WTC11 (cell line): Measurements from ENCODE around the gene CEMIP. TPM values are rescaled to one million over a fixed set of nuclear protein-coding genes. Genes with fewer than 3 reads are reported as not detected.

Source experiments
- ATAC-seq: fragments of 200-7000 bp; cut with Tn5 transposase; 2 replicates; pipeline ENCODE4 v1.10.0; 2021; ENCODE audit warnings: mild to moderate bottlenecking, moderate library complexity
- CTCF ChIA-PET: fragments of 300-600 bp; sonication (Branson Sonifier 250); formaldehyde crosslinking; loops from one replicate; lab custom pipeline; 2021; ENCODE audit warnings: antibody characterized with exemption; lab: Charles Lee
- POLR2A ChIA-PET: fragments of 350-600 bp; sonication (Branson Sonifier 250); formaldehyde crosslinking; loops from one replicate; lab custom pipeline; 2021; ENCODE audit warnings: antibody characterized with exemption; lab: Charles Lee
- DNase-seq: peaks from one replicate; pipeline ENCODE4 v3.0.0; 2021; ENCODE audit warnings: low spot score
- H3K27ac Mint-ChIP-seq: 2 replicates; pipeline ENCODE4 v1.8.0; 2021; ENCODE audit warnings: mixed read lengths
- H3K27me3 Mint-ChIP-seq: 2 replicates; pipeline ENCODE4 v1.8.0; 2021; ENCODE audit warnings: low read depth, mild to moderate bottlenecking, moderate library complexity, mixed read lengths
- H3K36me3 Mint-ChIP-seq: 2 replicates; pipeline ENCODE4 v1.8.0; 2021; ENCODE audit warnings: mixed read lengths
- H3K4me1 Mint-ChIP-seq: 2 replicates; pipeline ENCODE4 v1.8.0; 2022; ENCODE audit warnings: mixed read lengths
- H3K4me3 Mint-ChIP-seq: 2 replicates; pipeline ENCODE4 v1.8.0; 2021; ENCODE audit warnings: mild to moderate bottlenecking, moderate library complexity, mixed read lengths
- H3K9me3 Mint-ChIP-seq: 2 replicates; pipeline ENCODE4 v1.8.0; 2021; ENCODE audit warnings: mixed read lengths
- CREM ChIP-seq: sonication (generic); formaldehyde crosslinking; IDR thresholded peaks from 2 replicates; pipeline ENCODE4 v1.8.1; 2022; ENCODE audit warnings: mild to moderate bottlenecking, missing genetic modification reagents, moderate library complexity
- ESRRA ChIP-seq: sonication (generic); formaldehyde crosslinking; IDR thresholded peaks from 2 replicates; pipeline ENCODE4 v1.8.1; 2022; ENCODE audit warnings: mild to moderate bottlenecking, missing genetic modification reagents, borderline replicate concordance
- HMGA2 ChIP-seq: fragments of 250-450 bp; sonication (Bioruptor Pico); IDR thresholded peaks from 2 replicates; pipeline ENCODE4 v1.4.0; 2021; ENCODE audit warnings: mild to moderate bottlenecking, moderate library complexity
- JUN ChIP-seq: sonication (generic); formaldehyde crosslinking; IDR thresholded peaks from 2 replicates; pipeline ENCODE4 v1.8.0; 2023; ENCODE audit warnings: mild to moderate bottlenecking, missing genetic modification reagents
- NFATC4 ChIP-seq: fragments of 250-450 bp; sonication (Bioruptor Pico); IDR thresholded peaks from 2 replicates; pipeline ENCODE4 v1.9.0; 2021; ENCODE audit warnings: mild to moderate bottlenecking
- NFYB ChIP-seq: sonication (generic); formaldehyde crosslinking; conservative IDR thresholded peaks from 2 replicates; pipeline ENCODE4 v1.8.0; 2022; ENCODE audit warnings: low read depth, missing genetic modification reagents
- NR3C1 ChIP-seq: sonication (generic); formaldehyde crosslinking; conservative IDR thresholded peaks from 2 replicates; pipeline ENCODE4 v1.8.1; 2023; ENCODE audit warnings: low read depth, mild to moderate bottlenecking, missing genetic modification reagents
- SOX15 ChIP-seq: fragments of 250-450 bp; sonication (Bioruptor Pico); IDR thresholded peaks from 2 replicates; pipeline ENCODE4 v1.9.0; 2021; ENCODE audit warnings: mild to moderate bottlenecking
- SP1 ChIP-seq: sonication (generic); formaldehyde crosslinking; conservative IDR thresholded peaks from 2 replicates; pipeline ENCODE4 v1.8.1; 2022; ENCODE audit warnings: missing genetic modification reagents
- TEAD1 ChIP-seq: sonication (generic); formaldehyde crosslinking; IDR thresholded peaks from 2 replicates; pipeline ENCODE4 v1.8.0; 2022; ENCODE audit warnings: mild to moderate bottlenecking, missing genetic modification reagents
- ZBTB21 ChIP-seq: sonication (generic); formaldehyde crosslinking; IDR thresholded peaks from 2 replicates; pipeline ENCODE4 v1.8.1; 2023; ENCODE audit warnings: mild to moderate bottlenecking, missing genetic modification reagents, borderline replicate concordance
- ZNF671 ChIP-seq: fragments of 250-450 bp; sonication (Bioruptor Pico); IDR thresholded peaks from 2 replicates; pipeline ENCODE4 v1.8.0; 2021; ENCODE audit warnings: mild to moderate bottlenecking
- total RNA-seq: library from RNA; stranded (reverse); gene quantifications from 3 replicates; pipeline ENCODE4 v1.2.3, GENCODE V29; 2021
- TF ChIP-seq, protein P1 (sequence below): sonication (generic); formaldehyde crosslinking; IDR thresholded peaks from 2 replicates; pipeline ENCODE4 v1.8.1; 2023; ENCODE audit warnings: mild to moderate bottlenecking, missing genetic modification reagents, borderline replicate concordance
- TF ChIP-seq, protein P2 (sequence below): sonication (generic); formaldehyde crosslinking; IDR thresholded peaks from 2 replicates; pipeline ENCODE4 v1.8.1; 2023; ENCODE audit warnings: mild to moderate bottlenecking, missing genetic modification reagents, moderate library complexity
- TF ChIP-seq, protein P3 (sequence below): fragments of 200-600 bp; IDR thresholded peaks from 2 replicates; pipeline ENCODE4 v1.8.0; 2022; ENCODE audit warnings: antibody characterized with exemption
- TF ChIP-seq, protein P4 (sequence below): sonication (generic); formaldehyde crosslinking; IDR thresholded peaks from 2 replicates; pipeline ENCODE4 v1.8.0; 2022; ENCODE audit warnings: missing genetic modification reagents
- TF ChIP-seq, protein P5 (sequence below): sonication (generic); formaldehyde crosslinking; IDR thresholded peaks from 2 replicates; pipeline ENCODE4 v1.8.0; 2022; ENCODE audit warnings: mild to moderate bottlenecking, missing genetic modification reagents
- TF ChIP-seq, protein P6 (sequence below): sonication (generic); formaldehyde crosslinking; conservative IDR thresholded peaks from 2 replicates; pipeline ENCODE4 v1.8.1; 2022; ENCODE audit warnings: mild to moderate bottlenecking, missing genetic modification reagents

Gene CEMIP
- total RNA-seq, 1 experiment from 2014 or later = 0.87 TPM

DNA sequence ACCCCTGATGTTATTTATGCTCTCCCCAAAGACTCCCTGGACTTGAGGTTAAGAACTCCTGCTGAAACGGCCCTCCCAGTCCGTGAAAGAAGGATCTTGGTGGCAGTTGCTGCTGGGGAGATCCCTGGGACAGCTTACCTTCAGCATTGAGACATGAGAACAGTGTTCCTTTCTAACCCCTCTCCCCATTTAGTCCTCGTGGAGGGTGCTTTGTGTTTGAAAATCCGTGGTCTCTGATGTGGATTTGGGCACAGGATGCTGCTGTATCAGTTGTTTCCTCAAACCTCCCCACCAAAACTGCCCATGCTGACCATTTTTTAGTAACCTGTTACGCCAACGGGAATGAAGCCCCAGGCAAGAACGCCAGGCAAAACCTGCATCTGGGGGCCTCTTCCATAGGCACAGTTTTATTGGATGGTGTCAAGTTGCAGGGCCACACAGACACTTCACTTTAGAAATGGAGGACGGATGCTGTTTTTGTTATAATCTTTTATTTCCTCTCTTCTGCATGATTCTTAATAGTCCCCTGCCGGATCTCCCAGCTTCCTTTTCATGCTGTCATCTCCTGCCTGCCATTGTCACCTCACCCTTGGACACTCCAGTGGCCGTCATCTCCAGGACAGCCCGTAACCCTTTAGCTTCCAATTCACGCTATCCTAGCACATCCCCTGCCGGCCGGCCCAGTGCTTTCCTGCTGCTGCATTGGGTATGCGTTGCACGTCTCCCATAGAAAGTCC is 31.7 kb upstream of the CEMIP start (continued):
- TF ChIP-seq, protein P1, sequence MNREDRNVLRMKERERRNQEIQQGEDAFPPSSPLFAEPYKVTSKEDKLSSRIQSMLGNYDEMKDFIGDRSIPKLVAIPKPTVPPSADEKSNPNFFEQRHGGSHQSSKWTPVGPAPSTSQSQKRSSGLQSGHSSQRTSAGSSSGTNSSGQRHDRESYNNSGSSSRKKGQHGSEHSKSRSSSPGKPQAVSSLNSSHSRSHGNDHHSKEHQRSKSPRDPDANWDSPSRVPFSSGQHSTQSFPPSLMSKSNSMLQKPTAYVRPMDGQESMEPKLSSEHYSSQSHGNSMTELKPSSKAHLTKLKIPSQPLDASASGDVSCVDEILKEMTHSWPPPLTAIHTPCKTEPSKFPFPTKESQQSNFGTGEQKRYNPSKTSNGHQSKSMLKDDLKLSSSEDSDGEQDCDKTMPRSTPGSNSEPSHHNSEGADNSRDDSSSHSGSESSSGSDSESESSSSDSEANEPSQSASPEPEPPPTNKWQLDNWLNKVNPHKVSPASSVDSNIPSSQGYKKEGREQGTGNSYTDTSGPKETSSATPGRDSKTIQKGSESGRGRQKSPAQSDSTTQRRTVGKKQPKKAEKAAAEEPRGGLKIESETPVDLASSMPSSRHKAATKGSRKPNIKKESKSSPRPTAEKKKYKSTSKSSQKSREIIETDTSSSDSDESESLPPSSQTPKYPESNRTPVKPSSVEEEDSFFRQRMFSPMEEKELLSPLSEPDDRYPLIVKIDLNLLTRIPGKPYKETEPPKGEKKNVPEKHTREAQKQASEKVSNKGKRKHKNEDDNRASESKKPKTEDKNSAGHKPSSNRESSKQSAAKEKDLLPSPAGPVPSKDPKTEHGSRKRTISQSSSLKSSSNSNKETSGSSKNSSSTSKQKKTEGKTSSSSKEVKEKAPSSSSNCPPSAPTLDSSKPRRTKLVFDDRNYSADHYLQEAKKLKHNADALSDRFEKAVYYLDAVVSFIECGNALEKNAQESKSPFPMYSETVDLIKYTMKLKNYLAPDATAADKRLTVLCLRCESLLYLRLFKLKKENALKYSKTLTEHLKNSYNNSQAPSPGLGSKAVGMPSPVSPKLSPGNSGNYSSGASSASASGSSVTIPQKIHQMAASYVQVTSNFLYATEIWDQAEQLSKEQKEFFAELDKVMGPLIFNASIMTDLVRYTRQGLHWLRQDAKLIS (CRISPR knock-in tag) = no peak
- TF ChIP-seq SOX15 (CRISPR knock-in tag) (no peak), NR3C1 (no peak), JUN (no peak), NFYB (CRISPR knock-in tag) (no peak), TEAD1 (no peak)

DNA sequence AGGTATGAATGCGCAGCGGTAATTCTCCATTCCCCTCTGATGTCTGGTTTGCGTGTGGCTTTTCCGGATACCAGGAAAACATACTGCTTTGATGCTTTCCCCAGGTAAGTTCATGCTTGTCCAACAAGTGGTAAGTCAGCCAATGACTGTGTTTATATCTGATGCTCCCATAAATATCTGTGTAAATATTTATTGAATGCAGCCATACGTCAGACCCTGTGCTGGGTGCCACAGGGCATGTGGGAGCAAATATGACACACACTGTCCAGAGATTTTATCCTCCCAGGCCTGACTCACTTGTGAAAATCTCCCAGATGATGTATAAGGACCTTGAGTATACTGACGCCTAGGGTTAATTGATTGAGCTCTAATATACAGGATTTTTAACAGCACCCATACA is 29.6 kb upstream of the CEMIP start:
- DNase-seq (no peak), ATAC-seq (no peak)
- Mint-ChIP-seq H3K36me3 (peaks cover 13% of the 10 kb centered on the region), H3K27me3 (no peaks in the 10 kb centered on the region), H3K4me1 (peaks cover 28% of the 10 kb centered on the region), H3K27ac (no peak overlapping the region), H3K4me3 (no peak overlapping the region), H3K9me3 (peaks cover 9% of the 10 kb centered on the region)
- ChIA-PET POLR2A (no interaction called here), CTCF (no interaction called here)
- no peak for TF ChIP-seq ZBTB21
- TF ChIP-seq, protein P2, sequence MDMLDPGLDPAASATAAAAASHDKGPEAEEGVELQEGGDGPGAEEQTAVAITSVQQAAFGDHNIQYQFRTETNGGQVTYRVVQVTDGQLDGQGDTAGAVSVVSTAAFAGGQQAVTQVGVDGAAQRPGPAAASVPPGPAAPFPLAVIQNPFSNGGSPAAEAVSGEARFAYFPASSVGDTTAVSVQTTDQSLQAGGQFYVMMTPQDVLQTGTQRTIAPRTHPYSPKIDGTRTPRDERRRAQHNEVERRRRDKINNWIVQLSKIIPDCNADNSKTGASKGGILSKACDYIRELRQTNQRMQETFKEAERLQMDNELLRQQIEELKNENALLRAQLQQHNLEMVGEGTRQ = no peak
- TF ChIP-seq TEAD1 = no peak
- TF ChIP-seq, protein P3, sequence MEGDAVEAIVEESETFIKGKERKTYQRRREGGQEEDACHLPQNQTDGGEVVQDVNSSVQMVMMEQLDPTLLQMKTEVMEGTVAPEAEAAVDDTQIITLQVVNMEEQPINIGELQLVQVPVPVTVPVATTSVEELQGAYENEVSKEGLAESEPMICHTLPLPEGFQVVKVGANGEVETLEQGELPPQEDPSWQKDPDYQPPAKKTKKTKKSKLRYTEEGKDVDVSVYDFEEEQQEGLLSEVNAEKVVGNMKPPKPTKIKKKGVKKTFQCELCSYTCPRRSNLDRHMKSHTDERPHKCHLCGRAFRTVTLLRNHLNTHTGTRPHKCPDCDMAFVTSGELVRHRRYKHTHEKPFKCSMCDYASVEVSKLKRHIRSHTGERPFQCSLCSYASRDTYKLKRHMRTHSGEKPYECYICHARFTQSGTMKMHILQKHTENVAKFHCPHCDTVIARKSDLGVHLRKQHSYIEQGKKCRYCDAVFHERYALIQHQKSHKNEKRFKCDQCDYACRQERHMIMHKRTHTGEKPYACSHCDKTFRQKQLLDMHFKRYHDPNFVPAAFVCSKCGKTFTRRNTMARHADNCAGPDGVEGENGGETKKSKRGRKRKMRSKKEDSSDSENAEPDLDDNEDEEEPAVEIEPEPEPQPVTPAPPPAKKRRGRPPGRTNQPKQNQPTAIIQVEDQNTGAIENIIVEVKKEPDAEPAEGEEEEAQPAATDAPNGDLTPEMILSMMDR = no peak
- TF ChIP-seq CREM (CRISPR knock-in tag) = no peak
- TF ChIP-seq ZNF671 = no peak
- no peak for TF ChIP-seq NFATC4 (CRISPR knock-in tag)
- TF ChIP-seq, protein P4, sequence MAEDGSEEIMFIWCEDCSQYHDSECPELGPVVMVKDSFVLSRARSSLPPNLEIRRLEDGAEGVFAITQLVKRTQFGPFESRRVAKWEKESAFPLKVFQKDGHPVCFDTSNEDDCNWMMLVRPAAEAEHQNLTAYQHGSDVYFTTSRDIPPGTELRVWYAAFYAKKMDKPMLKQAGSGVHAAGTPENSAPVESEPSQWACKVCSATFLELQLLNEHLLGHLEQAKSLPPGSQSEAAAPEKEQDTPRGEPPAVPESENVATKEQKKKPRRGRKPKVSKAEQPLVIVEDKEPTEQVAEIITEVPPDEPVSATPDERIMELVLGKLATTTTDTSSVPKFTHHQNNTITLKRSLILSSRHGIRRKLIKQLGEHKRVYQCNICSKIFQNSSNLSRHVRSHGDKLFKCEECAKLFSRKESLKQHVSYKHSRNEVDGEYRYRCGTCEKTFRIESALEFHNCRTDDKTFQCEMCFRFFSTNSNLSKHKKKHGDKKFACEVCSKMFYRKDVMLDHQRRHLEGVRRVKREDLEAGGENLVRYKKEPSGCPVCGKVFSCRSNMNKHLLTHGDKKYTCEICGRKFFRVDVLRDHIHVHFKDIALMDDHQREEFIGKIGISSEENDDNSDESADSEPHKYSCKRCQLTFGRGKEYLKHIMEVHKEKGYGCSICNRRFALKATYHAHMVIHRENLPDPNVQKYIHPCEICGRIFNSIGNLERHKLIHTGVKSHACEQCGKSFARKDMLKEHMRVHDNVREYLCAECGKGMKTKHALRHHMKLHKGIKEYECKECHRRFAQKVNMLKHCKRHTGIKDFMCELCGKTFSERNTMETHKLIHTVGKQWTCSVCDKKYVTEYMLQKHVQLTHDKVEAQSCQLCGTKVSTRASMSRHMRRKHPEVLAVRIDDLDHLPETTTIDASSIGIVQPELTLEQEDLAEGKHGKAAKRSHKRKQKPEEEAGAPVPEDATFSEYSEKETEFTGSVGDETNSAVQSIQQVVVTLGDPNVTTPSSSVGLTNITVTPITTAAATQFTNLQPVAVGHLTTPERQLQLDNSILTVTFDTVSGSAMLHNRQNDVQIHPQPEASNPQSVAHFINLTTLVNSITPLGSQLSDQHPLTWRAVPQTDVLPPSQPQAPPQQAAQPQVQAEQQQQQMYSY = no peak

DNA sequence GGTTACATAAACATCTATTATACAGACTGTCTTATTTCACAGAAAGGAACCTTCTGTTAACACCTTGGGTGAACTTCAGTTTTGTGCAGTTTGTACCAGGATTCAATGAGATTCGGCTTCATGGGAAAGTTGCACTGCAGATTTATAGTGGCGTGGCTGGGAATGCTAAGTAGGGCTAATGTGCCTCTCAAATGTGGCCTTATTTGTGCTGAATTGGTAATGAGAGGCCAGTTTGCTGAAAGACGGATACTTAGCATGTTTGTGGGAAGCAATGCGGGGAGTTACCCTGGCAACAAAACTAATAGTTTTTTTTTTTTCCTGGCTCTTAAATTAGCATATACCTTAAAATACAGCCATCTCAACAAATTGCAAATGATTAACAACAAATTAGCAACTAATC is 28.6 kb upstream of the CEMIP start:
- Mint-ChIP-seq H3K9me3 (peaks cover 8% of the 10 kb centered on the region), H3K4me3 (no peak overlapping the region), H3K27me3 (no peaks in the 10 kb centered on the region), H3K4me1 (peaks cover 26% of the 10 kb centered on the region), H3K36me3 (peaks cover 13% of the 10 kb centered on the region), H3K27ac (no peak overlapping the region)
- no peak for ATAC-seq
- POLR2A ChIA-PET = no interaction called here
- CTCF ChIA-PET = interaction anchor here (1.3 kb wide), 1 partner anchor 25 kb away, joined by 3 read pairs; no protein-coding TSS in a partner anchor
- no peak for DNase-seq
- TF ChIP-seq, protein P5, sequence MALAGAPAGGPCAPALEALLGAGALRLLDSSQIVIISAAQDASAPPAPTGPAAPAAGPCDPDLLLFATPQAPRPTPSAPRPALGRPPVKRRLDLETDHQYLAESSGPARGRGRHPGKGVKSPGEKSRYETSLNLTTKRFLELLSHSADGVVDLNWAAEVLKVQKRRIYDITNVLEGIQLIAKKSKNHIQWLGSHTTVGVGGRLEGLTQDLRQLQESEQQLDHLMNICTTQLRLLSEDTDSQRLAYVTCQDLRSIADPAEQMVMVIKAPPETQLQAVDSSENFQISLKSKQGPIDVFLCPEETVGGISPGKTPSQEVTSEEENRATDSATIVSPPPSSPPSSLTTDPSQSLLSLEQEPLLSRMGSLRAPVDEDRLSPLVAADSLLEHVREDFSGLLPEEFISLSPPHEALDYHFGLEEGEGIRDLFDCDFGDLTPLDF (CRISPR knock-in tag) = no peak
- TF ChIP-seq, protein P6, sequence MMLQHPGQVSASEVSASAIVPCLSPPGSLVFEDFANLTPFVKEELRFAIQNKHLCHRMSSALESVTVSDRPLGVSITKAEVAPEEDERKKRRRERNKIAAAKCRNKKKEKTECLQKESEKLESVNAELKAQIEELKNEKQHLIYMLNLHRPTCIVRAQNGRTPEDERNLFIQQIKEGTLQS (CRISPR knock-in tag) = no peak
- TF ChIP-seq HMGA2 (CRISPR knock-in tag) (no peak), SP1 (CRISPR knock-in tag) (no peak), ESRRA (CRISPR knock-in tag) (no peak)
